Measurements from ENCODE around the gene OSBP2. TPM values are rescaled to one million over a fixed set of nuclear protein-coding genes. Genes with fewer than 3 reads are reported as not detected.

Gene OSBP2
- total and polyA plus RNA-seq, 12 donors = 0.84 to 20.1 (median 13.2) TPM

DNA sequence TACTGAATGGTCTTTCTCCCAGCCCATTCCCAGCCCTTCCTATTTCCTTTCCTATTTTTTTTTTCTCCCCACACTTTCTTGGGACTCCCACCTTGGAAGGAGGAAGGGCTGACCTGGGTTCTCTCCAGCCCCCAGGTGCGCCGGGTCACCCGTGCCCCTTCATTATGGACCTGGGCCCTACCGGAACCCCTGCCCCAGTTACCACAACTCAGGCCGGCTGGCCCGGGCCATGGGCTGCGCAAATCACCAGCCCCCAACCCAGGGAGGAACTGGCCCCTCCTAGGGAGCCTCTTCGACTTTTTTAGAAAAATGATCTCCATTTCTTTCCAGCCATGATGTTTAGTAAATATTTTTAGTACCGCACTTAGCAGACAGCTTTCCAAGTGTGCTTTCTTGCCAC lies 211.7 kb downstream of the OSBP2 start:
- Histone ChIP-seq H3K4me1 (no peaks in the 10 kb centered on the region), H3K36me3 (peaks cover 0 to 24% (median 0%) of the 10 kb centered on the region in 9 donors), H3K27ac (no peak overlapping the region), H3K4me3 (no peak overlapping the region), H3K9me3 (no peaks in the 10 kb centered on the region), H3K27me3 (no peaks in the 10 kb centered on the region)
- DNase-seq (no peak), ATAC-seq (no peak)
- intact Hi-C loops (cut with DNase I) = loop anchor here in 1 of 10 donors (10.0 kb wide), 1 partner anchor 262 kb away; no protein-coding TSS in a partner anchor
- TF ChIP-seq, protein P1, sequence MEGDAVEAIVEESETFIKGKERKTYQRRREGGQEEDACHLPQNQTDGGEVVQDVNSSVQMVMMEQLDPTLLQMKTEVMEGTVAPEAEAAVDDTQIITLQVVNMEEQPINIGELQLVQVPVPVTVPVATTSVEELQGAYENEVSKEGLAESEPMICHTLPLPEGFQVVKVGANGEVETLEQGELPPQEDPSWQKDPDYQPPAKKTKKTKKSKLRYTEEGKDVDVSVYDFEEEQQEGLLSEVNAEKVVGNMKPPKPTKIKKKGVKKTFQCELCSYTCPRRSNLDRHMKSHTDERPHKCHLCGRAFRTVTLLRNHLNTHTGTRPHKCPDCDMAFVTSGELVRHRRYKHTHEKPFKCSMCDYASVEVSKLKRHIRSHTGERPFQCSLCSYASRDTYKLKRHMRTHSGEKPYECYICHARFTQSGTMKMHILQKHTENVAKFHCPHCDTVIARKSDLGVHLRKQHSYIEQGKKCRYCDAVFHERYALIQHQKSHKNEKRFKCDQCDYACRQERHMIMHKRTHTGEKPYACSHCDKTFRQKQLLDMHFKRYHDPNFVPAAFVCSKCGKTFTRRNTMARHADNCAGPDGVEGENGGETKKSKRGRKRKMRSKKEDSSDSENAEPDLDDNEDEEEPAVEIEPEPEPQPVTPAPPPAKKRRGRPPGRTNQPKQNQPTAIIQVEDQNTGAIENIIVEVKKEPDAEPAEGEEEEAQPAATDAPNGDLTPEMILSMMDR (IDR thresholded peaks at IDR 0.05) = no peak
- 95 to 98% methylated on average over 9 of the region's 9 CpGs for WGBS, 2 donors

DNA sequence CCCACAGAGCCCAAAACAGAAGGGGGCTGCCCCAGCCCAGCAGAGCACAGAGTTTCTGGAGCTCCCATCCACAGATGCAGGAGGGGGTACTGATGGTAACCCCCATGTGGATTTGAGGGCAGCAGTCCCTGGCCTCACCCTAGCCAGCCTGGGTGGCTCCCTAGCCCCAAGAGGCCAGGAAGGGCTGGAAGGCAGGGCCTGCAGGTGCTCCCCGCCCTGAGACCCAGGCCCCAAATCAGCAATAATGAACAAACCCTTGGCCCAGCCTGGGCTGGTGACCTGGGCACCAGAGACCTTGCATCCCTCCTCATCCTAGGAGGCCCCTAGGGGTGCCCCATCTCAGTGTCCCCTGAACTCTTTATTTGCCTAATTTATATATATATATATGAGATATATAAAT lies 212.3 kb downstream of the OSBP2 start:
- Histone ChIP-seq H3K9me3 (no peaks in the 10 kb centered on the region), H3K27ac (no peak overlapping the region), H3K4me3 (no peak overlapping the region), H3K27me3 (no peaks in the 10 kb centered on the region), H3K4me1 (no peaks in the 10 kb centered on the region), H3K36me3 (peaks cover 0 to 24% (median 0%) of the 10 kb centered on the region in 9 donors)
- TF ChIP-seq, protein P1 (IDR thresholded peaks at IDR 0.05) = no peak
- ATAC-seq = no peak
- DNase-seq = no peak
- intact Hi-C loops (cut with DNase I) = loop anchor here in 1 of 10 donors (10.0 kb wide), 1 partner anchor 262 kb away; no protein-coding TSS in a partner anchor
- WGBS, 2 donors = 93 to 96% methylated on average over 1 of the region's 1 CpG

GRCh38 chr22:30908051-30908461 lies 213.4 kb downstream of the OSBP2 start:
- DNase-seq (no peak), ATAC-seq (peak in 1 of 8 donors; percentile 23)
- peaks cover 0 to 1% (median 0%) of the 10 kb centered on the region in 11 donors for H3K9me3 ChIP-seq
- H3K36me3 ChIP-seq = peaks cover 0 to 17% (median 0%) of the 10 kb centered on the region in 9 donors
- TF ChIP-seq, protein P1 (IDR thresholded peaks at IDR 0.05) = no peak
- no peak overlapping the region for H3K27ac ChIP-seq
- WGBS, 2 donors = 83 to 95% methylated on average over 6 of the region's 6 CpGs
- no peaks in the 10 kb centered on the region for H3K27me3 ChIP-seq
- intact Hi-C loops (cut with DNase I) = loop anchor here in 1 of 10 donors (10.0 kb wide), 1 partner anchor 263 kb away; no protein-coding TSS in a partner anchor
- no peaks in the 10 kb centered on the region for H3K4me1 ChIP-seq
- H3K4me3 ChIP-seq = no peak overlapping the region

DNA sequence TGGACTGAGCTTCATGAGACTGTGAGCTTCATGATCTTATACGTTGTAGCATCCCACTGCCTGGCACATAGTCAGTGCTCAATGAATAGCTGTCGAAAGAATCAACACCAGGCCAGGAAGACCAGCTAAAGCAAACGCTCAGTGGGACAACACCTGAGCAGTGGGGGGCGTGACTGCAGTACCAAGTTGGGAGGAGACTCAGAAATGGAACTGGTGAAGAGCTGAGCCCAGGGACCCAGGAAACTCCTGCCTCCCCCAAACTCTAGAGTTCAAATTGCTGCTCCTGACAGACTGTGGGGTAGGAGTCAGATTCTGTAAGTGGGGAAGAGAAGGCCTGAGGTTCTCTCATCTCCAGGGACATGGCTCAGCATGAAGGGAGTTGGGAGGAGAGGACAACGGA lies 214.6 kb downstream of the OSBP2 start:
- H3K9me3 ChIP-seq = peaks cover 0 to 3% (median 0%) of the 10 kb centered on the region in 11 donors
- TF ChIP-seq, protein P1 (IDR thresholded peaks at IDR 0.05) = no peak
- WGBS, 2 donors = 88 to 89% methylated on average over 5 of the region's 5 CpGs
- H3K4me1 ChIP-seq = no peaks in the 10 kb centered on the region
- H3K36me3 ChIP-seq = peaks cover 0 to 6% (median 0%) of the 10 kb centered on the region in 9 donors
- DNase-seq (no peak), ATAC-seq (no peak)
- H3K27ac ChIP-seq = no peak overlapping the region
- H3K27me3 ChIP-seq = no peaks in the 10 kb centered on the region
- intact Hi-C loops (cut with DNase I) = loop anchor here in 1 of 10 donors (10.0 kb wide), 1 partner anchor 265 kb away; no protein-coding TSS in a partner anchor
- H3K4me3 ChIP-seq = no peak overlapping the region
